Activated CD4-positive, CD25-positive, alpha-beta regulatory T cell treated with anti-CD3 and anti-CD28 coated beads, Interleukin-2, amount 50 U/mL, for 72 hours (primary cell): ENCODE measurements around the gene TNFSF18.

Source experiments
- DNase-seq: peaks from one replicate; pipeline ENCODE4 v3.0.0; 2021

TNFSF18 gene

GRCh38 chr1:173038875-173039554 is 11.7 kb downstream of the TNFSF18 start:
- no peak for DNase-seq

- DNase-seq = no peak
These were observed 26.2 kb downstream of the TNFSF18 start for GRCh38 chr1:173024543-173024942.

GRCh38 chr1:173023343-173023742 is 27.4 kb downstream of the TNFSF18 start:
- no peak for DNase-seq

- no peak for DNase-seq
These were observed 30.5 kb downstream of the TNFSF18 start for GRCh38 chr1:173020138-173020750.

- no peak for DNase-seq
These were observed 32.9 kb downstream of the TNFSF18 start for GRCh38 chr1:173017792-173018191.

GRCh38 chr1:173016419-173016818 is 34.3 kb downstream of the TNFSF18 start:
- DNase-seq = no peak

- no peak for DNase-seq
These were observed 35.1 kb downstream of the TNFSF18 start for GRCh38 chr1:173015629-173016028.

GRCh38 chr1:173014160-173014559 is 36.6 kb downstream of the TNFSF18 start:
- no peak for DNase-seq

GRCh38 chr1:173012126-173012525 is 38.6 kb downstream of the TNFSF18 start:
- DNase-seq = no peak

- no peak for DNase-seq
These were observed 41.1 kb downstream of the TNFSF18 start for GRCh38 chr1:173009597-173009996.

- DNase-seq = no peak
These were observed 45.4 kb downstream of the TNFSF18 start for GRCh38 chr1:173005196-173005864.

GRCh38 chr1:173002891-173003838 is 47.6 kb downstream of the TNFSF18 start:
- no peak for DNase-seq

GRCh38 chr1:172999349-172999748 is 51.4 kb downstream of the TNFSF18 start:
- no peak for DNase-seq

GRCh38 chr1:172997941-172998361 is 52.8 kb downstream of the TNFSF18 start:
- DNase-seq = no peak

GRCh38 chr1:172993640-172994039 is 57.1 kb downstream of the TNFSF18 start:
- no peak for DNase-seq

GRCh38 chr1:172991674-172992400 is 58.9 kb downstream of the TNFSF18 start:
- DNase-seq = no peak

- no peak for DNase-seq
These were observed 60.0 kb downstream of the TNFSF18 start for GRCh38 chr1:172990598-172991215.
